ENCODE results near the gene KLHL28.

Gene KLHL28

GRCh38 chr14:44963775-44964380 lies 2.1 kb upstream of the KLHL28 start:
- no peak overlapping the region for H3K9ac ChIP-seq (ENCODE audit: low read depth, low read length, poor library complexity, severe bottlenecking)
- peaks cover 44% of the 10 kb centered on the region for H3K79me2 ChIP-seq (ENCODE audit: insufficient read depth, low read length)

GRCh38 chr14:44963044-44963528 lies 1.3 kb upstream of the KLHL28 start:
- Histone ChIP-seq H4K20me1 (ENCODE audit: insufficient read depth, low read length, poor library complexity, severe bottlenecking) (peaks cover 34% of the 10 kb centered on the region), H2AFZ (ENCODE audit: low read length) (no peak overlapping the region), H3K9ac (ENCODE audit: low read depth, low read length, poor library complexity, severe bottlenecking) (no peak overlapping the region), H3K9me2 (replicated peaks; ENCODE audit: low read depth, low read length) (no peaks in the 10 kb centered on the region), H3K27me3 (ENCODE audit: insufficient read depth, low read length, poor library complexity, severe bottlenecking) (no peaks in the 10 kb centered on the region), H3K4me1 (ENCODE audit: insufficient read depth, low read length, poor library complexity, severe bottlenecking) (peaks cover 33% of the 10 kb centered on the region), H3K9me3 (ENCODE audit: insufficient read depth, low read depth, low read length) (no peaks in the 10 kb centered on the region), H3F3A (ENCODE audit: low read depth) (no peaks in the 10 kb centered on the region), H3K4me2 (ENCODE audit: low read depth, low read length, poor library complexity, severe bottlenecking) (peak overlapping the region; percentile 66), H3K79me2 (ENCODE audit: insufficient read depth, low read length) (peaks cover 46% of the 10 kb centered on the region), H3K4me3 (ENCODE audit: low read length, poor library complexity, severe bottlenecking) (peak overlapping the region; percentile 94), H3K36me3 (ENCODE audit: insufficient read depth, low read length) (no peaks in the 10 kb centered on the region)
- TF ChIP-seq CTCF (conservative IDR thresholded peaks at IDR 0.05; ENCODE audit: low read length) (no peak), EZH2phosphoT487 (IDR thresholded peaks at IDR 0.05; ENCODE audit: borderline replicate concordance) (no peak)

More at GRCh38 chr14:44963775-44964380, 2.1 kb upstream of the KLHL28 start:
- no peaks in the 10 kb centered on the region for H3K9me2 ChIP-seq (replicated peaks; ENCODE audit: low read depth, low read length)
- H3K4me2 ChIP-seq (ENCODE audit: low read depth, low read length, poor library complexity, severe bottlenecking) = peak overlapping the region; percentile 66
- no peak for TF ChIP-seq CTCF (conservative IDR thresholded peaks at IDR 0.05; ENCODE audit: low read length)
- TF ChIP-seq EZH2phosphoT487 (IDR thresholded peaks at IDR 0.05; ENCODE audit: borderline replicate concordance) = no peak
- no peaks in the 10 kb centered on the region for H3K27me3 ChIP-seq (ENCODE audit: insufficient read depth, low read length, poor library complexity, severe bottlenecking)
- no peaks in the 10 kb centered on the region for H3K36me3 ChIP-seq (ENCODE audit: insufficient read depth, low read length)
- no peaks in the 10 kb centered on the region for H3K9me3 ChIP-seq (ENCODE audit: insufficient read depth, low read depth, low read length)
- peaks cover 31% of the 10 kb centered on the region for H3K4me1 ChIP-seq (ENCODE audit: insufficient read depth, low read length, poor library complexity, severe bottlenecking)
- H2AFZ ChIP-seq (ENCODE audit: low read length) = no peak overlapping the region
- H3K4me3 ChIP-seq (ENCODE audit: low read length, poor library complexity, severe bottlenecking) = peak overlapping the region; percentile 94
- peaks cover 26% of the 10 kb centered on the region for H4K20me1 ChIP-seq (ENCODE audit: insufficient read depth, low read length, poor library complexity, severe bottlenecking)
- H3F3A ChIP-seq (ENCODE audit: low read depth) = no peaks in the 10 kb centered on the region

- Histone ChIP-seq H3K4me2 (ENCODE audit: low read depth, low read length, poor library complexity, severe bottlenecking) (peak overlapping the region; percentile 66), H3K4me1 (ENCODE audit: insufficient read depth, low read length, poor library complexity, severe bottlenecking) (peaks cover 39% of the 10 kb centered on the region), H3K9ac (ENCODE audit: low read depth, low read length, poor library complexity, severe bottlenecking) (peak overlapping the region; percentile 57), H3K36me3 (ENCODE audit: insufficient read depth, low read length) (no peaks in the 10 kb centered on the region), H3K27me3 (ENCODE audit: insufficient read depth, low read length, poor library complexity, severe bottlenecking) (no peaks in the 10 kb centered on the region), H4K20me1 (ENCODE audit: insufficient read depth, low read length, poor library complexity, severe bottlenecking) (peaks cover 40% of the 10 kb centered on the region), H3F3A (ENCODE audit: low read depth) (no peaks in the 10 kb centered on the region), H3K9me3 (ENCODE audit: insufficient read depth, low read depth, low read length) (no peaks in the 10 kb centered on the region), H2AFZ (ENCODE audit: low read length) (peak overlapping the region; percentile 81), H3K9me2 (replicated peaks; ENCODE audit: low read depth, low read length) (no peaks in the 10 kb centered on the region), H3K4me3 (ENCODE audit: low read length, poor library complexity, severe bottlenecking) (peak overlapping the region; percentile 94), H3K79me2 (ENCODE audit: insufficient read depth, low read length) (peaks cover 52% of the 10 kb centered on the region)
- TF ChIP-seq CTCF (conservative IDR thresholded peaks at IDR 0.05; ENCODE audit: low read length) (no peak), EZH2phosphoT487 (IDR thresholded peaks at IDR 0.05; ENCODE audit: borderline replicate concordance) (no peak)
Observed at GRCh38 chr14:44962334-44963043, 742 bp upstream of the KLHL28 start.

Measured in Loucy (cell line).